Neural crest cell (in vitro differentiated cells): ENCODE data around the gene TADA2B. TPM values are rescaled to one million over a fixed set of nuclear protein-coding genes. Genes with fewer than 3 reads are reported as not detected.

Source experiments
- DNase-seq: peaks from one replicate; pipeline ENCODE4 v3.0.0; 2021; ENCODE audit warnings: low read depth, mixed read lengths, low spot score
- H3K27ac Mint-ChIP-seq: one replicate; pipeline ENCODE4 v1.8.0; 2021; ENCODE audit warnings: mild to moderate bottlenecking, mixed read lengths; ENCODE audit not compliant: unreplicated experiment
- H3K27me3 Mint-ChIP-seq: 2 replicates; pipeline ENCODE4 v1.8.0; 2021; ENCODE audit warnings: low read depth, mild to moderate bottlenecking, mixed read lengths
- H3K36me3 Mint-ChIP-seq: 2 replicates; pipeline ENCODE4 v1.8.0; 2021; ENCODE audit warnings: low read depth, mild to moderate bottlenecking, mixed read lengths
- H3K4me1 Mint-ChIP-seq: 2 replicates; pipeline ENCODE4 v1.8.0; 2021; ENCODE audit warnings: mixed read lengths
- H3K4me3 Mint-ChIP-seq: one replicate; pipeline ENCODE4 v1.8.0; 2021; ENCODE audit warnings: mild to moderate bottlenecking, mixed read lengths
- H3K9me3 Mint-ChIP-seq: 2 replicates; pipeline ENCODE4 v1.8.0; 2021; ENCODE audit warnings: mixed read lengths
- total RNA-seq: library from RNA; stranded (reverse); gene quantifications from 2 replicates; pipeline ENCODE4 v1.2.1, GENCODE V29; 2021
- TF ChIP-seq, protein P1 (sequence below): fragments of 200-600 bp; sonication (generic); conservative IDR thresholded peaks from 2 replicates; pipeline ENCODE4 v1.5.0; 2021; ENCODE audit warnings: antibody characterized with exemption, mild to moderate bottlenecking

The TADA2B gene
- total RNA-seq, 1 donor from 2014 or later = 19.2 TPM

DNA sequence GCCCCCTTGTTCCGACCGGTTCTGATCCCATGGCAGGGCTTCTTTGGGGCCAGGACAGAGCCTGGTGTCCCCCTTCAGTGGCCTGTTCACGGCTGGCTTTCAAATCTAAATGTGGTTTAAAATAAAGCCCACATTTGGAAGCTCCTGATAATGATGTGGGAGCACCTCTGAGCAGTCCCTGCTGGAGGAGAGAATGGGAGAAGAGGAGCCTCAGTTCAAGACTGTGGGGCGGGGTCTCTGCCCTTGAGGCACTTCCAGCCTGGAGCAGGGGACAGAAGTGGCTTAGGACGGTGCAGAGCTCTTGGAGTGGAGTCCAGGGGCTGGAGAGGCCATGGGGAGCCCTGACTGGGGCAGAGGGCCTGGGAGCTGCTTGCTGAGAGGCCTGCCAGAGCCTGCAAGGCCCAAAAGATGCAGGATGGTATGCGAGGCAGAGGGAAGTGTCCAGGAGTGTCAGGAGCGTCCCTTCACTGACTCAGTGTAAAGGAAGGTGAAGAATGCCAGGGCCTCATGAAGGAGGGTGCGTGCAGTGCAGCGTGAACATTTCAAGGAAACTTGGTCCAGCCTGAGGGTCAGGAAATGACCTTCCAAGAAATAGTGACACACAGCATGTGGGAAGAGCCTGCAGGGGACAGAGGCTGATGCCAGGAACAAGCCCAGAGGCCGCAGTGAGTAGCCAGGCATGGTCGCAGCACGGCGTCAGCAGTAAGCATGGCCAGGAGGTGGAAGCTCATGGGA lies 21.1 kb upstream of the TADA2B start:
- peaks cover 29% of the 10 kb centered on the region for H3K4me1 Mint-ChIP-seq
- peaks cover 4% of the 10 kb centered on the region for H3K36me3 Mint-ChIP-seq
- H3K4me3 Mint-ChIP-seq = no peak overlapping the region
- no peaks in the 10 kb centered on the region for H3K9me3 Mint-ChIP-seq
- TF ChIP-seq, protein P1, sequence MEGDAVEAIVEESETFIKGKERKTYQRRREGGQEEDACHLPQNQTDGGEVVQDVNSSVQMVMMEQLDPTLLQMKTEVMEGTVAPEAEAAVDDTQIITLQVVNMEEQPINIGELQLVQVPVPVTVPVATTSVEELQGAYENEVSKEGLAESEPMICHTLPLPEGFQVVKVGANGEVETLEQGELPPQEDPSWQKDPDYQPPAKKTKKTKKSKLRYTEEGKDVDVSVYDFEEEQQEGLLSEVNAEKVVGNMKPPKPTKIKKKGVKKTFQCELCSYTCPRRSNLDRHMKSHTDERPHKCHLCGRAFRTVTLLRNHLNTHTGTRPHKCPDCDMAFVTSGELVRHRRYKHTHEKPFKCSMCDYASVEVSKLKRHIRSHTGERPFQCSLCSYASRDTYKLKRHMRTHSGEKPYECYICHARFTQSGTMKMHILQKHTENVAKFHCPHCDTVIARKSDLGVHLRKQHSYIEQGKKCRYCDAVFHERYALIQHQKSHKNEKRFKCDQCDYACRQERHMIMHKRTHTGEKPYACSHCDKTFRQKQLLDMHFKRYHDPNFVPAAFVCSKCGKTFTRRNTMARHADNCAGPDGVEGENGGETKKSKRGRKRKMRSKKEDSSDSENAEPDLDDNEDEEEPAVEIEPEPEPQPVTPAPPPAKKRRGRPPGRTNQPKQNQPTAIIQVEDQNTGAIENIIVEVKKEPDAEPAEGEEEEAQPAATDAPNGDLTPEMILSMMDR = no peak
- DNase-seq = no peak
- H3K27me3 Mint-ChIP-seq = no peaks in the 10 kb centered on the region
- H3K27ac Mint-ChIP-seq = peak overlapping the region; percentile 93

- Mint-ChIP-seq H3K27ac (no peak overlapping the region), H3K36me3 (peaks cover 7% of the 10 kb centered on the region), H3K9me3 (no peaks in the 10 kb centered on the region), H3K4me3 (no peak overlapping the region), H3K4me1 (peaks cover 29% of the 10 kb centered on the region), H3K27me3 (no peaks in the 10 kb centered on the region)
- TF ChIP-seq, protein P1 = no peak
- DNase-seq = no peak
Observed at GRCh38 chr4:7023486-7023885, 19.7 kb upstream of the TADA2B start.

GRCh38 chr4:7023901-7024300 lies 19.3 kb upstream of the TADA2B start:
- Mint-ChIP-seq H3K4me3 (no peak overlapping the region), H3K4me1 (peaks cover 29% of the 10 kb centered on the region), H3K36me3 (peaks cover 7% of the 10 kb centered on the region), H3K27me3 (no peaks in the 10 kb centered on the region), H3K27ac (peak overlapping the region; percentile 88), H3K9me3 (no peaks in the 10 kb centered on the region)
- no peak for DNase-seq
- TF ChIP-seq, protein P1 = no peak

DNA sequence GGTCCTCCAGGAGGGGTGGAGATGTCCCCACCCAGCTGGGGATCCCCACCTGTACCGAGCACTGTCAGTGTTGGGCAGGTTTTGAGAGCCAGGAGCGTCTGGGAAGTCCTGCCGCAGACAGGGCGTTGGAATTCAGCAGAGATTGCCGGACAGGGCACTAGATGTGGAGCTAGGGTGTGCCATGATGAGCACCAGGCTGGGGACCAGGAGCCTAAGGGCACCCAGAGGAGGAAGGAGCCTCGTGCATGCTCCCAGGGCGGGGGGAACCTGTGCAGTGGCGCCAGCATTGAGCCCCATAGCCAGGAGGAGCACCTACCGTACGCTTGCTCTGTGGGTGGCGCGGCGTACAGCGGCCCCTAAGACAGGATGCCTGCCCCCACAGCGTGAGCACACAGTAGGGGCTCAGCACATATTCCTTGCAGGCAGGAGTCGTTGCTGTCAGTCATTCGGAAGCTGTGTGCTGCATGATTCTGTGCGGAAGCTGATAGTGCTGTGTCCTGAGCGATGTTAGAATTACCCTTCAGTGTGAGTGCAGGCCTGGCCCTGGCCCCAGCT lies 18.8 kb upstream of the TADA2B start:
- TF ChIP-seq, protein P1 = no peak
- Mint-ChIP-seq H3K36me3 (peaks cover 7% of the 10 kb centered on the region), H3K27ac (no peak overlapping the region), H3K4me3 (no peak overlapping the region), H3K9me3 (no peaks in the 10 kb centered on the region), H3K27me3 (no peaks in the 10 kb centered on the region), H3K4me1 (peaks cover 29% of the 10 kb centered on the region)
- no peak for DNase-seq

DNA sequence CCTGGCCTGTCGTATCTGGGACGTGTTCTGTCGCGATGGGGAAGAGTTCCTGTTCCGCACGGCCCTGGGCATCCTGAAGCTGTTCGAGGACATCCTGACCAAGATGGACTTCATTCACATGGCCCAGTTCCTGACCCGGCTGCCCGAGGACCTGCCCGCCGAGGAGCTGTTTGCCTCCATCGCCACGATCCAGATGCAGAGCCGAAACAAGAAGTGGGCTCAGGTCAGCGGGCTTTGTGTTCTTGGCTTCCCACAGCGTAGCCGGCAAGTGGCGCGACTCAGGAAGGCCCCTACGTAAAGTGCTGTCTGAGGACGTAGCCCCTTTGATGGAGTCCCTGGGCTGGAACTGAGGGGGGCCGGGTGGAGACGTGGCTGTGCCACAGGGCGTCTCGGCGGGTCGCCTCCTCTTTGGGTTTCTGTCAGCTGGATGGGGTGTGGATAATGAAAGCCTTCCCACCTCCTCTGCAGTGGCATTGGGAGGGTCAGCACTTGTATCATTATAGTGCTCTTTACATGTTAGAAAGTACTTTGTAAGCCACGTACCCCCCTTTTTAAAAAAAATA lies 18.1 kb upstream of the TADA2B start:
- no peaks in the 10 kb centered on the region for H3K27me3 Mint-ChIP-seq
- no peak overlapping the region for H3K4me3 Mint-ChIP-seq
- peaks cover 7% of the 10 kb centered on the region for H3K36me3 Mint-ChIP-seq
- H3K9me3 Mint-ChIP-seq = no peaks in the 10 kb centered on the region
- TF ChIP-seq, protein P1 = no peak
- peaks cover 27% of the 10 kb centered on the region for H3K4me1 Mint-ChIP-seq
- DNase-seq = no peak
- no peak overlapping the region for H3K27ac Mint-ChIP-seq
